ENCODE data around the gene PALD1. TPM values are rescaled to one million over a fixed set of nuclear protein-coding genes. Genes with fewer than 3 reads are reported as not detected.

Gene PALD1
- total and polyA plus RNA-seq, 2 donors (not counting 1 experiment from before 2014, with no cell fraction given): 0.09 to 0.33 TPM

GRCh38 chr10:70508912-70509756, 30.6 kb downstream of the PALD1 start:
- TF ChIP-seq EZH2 (IDR thresholded peaks at IDR 0.05; ENCODE audit: low read length, missing control alignments) (no peak), CTCF (conservative IDR thresholded peaks at IDR 0.05 in 1 of 2, IDR thresholded peaks at IDR 0.05 in 1 of 2; ENCODE audit: low read depth in 1 of 2, low read length in 2 of 2) (peak in 1 of 2 donors; percentile 4)
- Histone ChIP-seq H3K79me2 (ENCODE audit: control insufficient read depth, insufficient read depth, low read length) (no peaks in the 10 kb centered on the region), H3K27ac (ENCODE audit: insufficient read depth, low read length) (no peak overlapping the region), H3K27me3 (ENCODE audit: control insufficient read depth, insufficient read depth, low read length) (peaks cover 2% of the 10 kb centered on the region), H3K4me2 (ENCODE audit: extremely low read depth, insufficient read depth, low read length) (no peak overlapping the region), H3K9me3 (ENCODE audit: control insufficient read depth, insufficient read depth, low read depth, low read length) (no peaks in the 10 kb centered on the region), H3K4me1 (ENCODE audit: control insufficient read depth, extremely low read depth, insufficient read depth, low read length) (peaks cover 5% of the 10 kb centered on the region), H3K9ac (ENCODE audit: insufficient read depth, low read length) (no peak overlapping the region), H4K20me1 (ENCODE audit: control insufficient read depth, extremely low read depth, insufficient read depth, low read length) (no peaks in the 10 kb centered on the region), H3K4me3 (replicated peaks in 1 of 4; ENCODE audit: control extremely low read depth in 1 of 4, insufficient read depth in 1 of 4, low read depth in 3 of 4, low read length in 4 of 4) (no peak overlapping the region), H2AFZ (ENCODE audit: low read length) (no peak overlapping the region), H3K36me3 (ENCODE audit: control insufficient read depth, insufficient read depth, low read length) (no peaks in the 10 kb centered on the region)
- DNase-seq (ENCODE audit: low read depth in 2 of 2): peak; percentile 18 to 42

- Histone ChIP-seq H3K9ac (ENCODE audit: insufficient read depth, low read length) (no peak overlapping the region), H3K36me3 (ENCODE audit: control insufficient read depth, insufficient read depth, low read length) (no peaks in the 10 kb centered on the region), H3K9me3 (ENCODE audit: control insufficient read depth, insufficient read depth, low read depth, low read length) (no peaks in the 10 kb centered on the region), H3K79me2 (ENCODE audit: control insufficient read depth, insufficient read depth, low read length) (no peaks in the 10 kb centered on the region), H3K4me3 (replicated peaks in 1 of 4; ENCODE audit: control extremely low read depth in 1 of 4, insufficient read depth in 1 of 4, low read depth in 3 of 4, low read length in 4 of 4) (no peak overlapping the region), H3K4me2 (ENCODE audit: extremely low read depth, insufficient read depth, low read length) (no peak overlapping the region), H3K27ac (ENCODE audit: insufficient read depth, low read length) (no peak overlapping the region), H4K20me1 (ENCODE audit: control insufficient read depth, extremely low read depth, insufficient read depth, low read length) (no peaks in the 10 kb centered on the region), H3K4me1 (ENCODE audit: control insufficient read depth, extremely low read depth, insufficient read depth, low read length) (peaks cover 5% of the 10 kb centered on the region), H2AFZ (ENCODE audit: low read length) (no peak overlapping the region), H3K27me3 (ENCODE audit: control insufficient read depth, insufficient read depth, low read length) (peaks cover 2% of the 10 kb centered on the region)
- no peak for TF ChIP-seq EZH2 (IDR thresholded peaks at IDR 0.05; ENCODE audit: low read length, missing control alignments)
- no peak for TF ChIP-seq CTCF (conservative IDR thresholded peaks at IDR 0.05 in 1 of 2, IDR thresholded peaks at IDR 0.05 in 1 of 2; ENCODE audit: low read depth in 1 of 2, low read length in 2 of 2)
- no peak for DNase-seq (ENCODE audit: low read depth in 2 of 2)
Measured at GRCh38 chr10:70509757-70510147, 31.2 kb downstream of the PALD1 start.

GRCh38 chr10:70510453-70510852, 31.9 kb downstream of the PALD1 start:
- no peak for TF ChIP-seq EZH2 (IDR thresholded peaks at IDR 0.05; ENCODE audit: low read length, missing control alignments)
- no peak for TF ChIP-seq CTCF (conservative IDR thresholded peaks at IDR 0.05 in 1 of 2, IDR thresholded peaks at IDR 0.05 in 1 of 2; ENCODE audit: low read depth in 1 of 2, low read length in 2 of 2)
- Histone ChIP-seq H3K79me2 (ENCODE audit: control insufficient read depth, insufficient read depth, low read length) (no peaks in the 10 kb centered on the region), H3K36me3 (ENCODE audit: control insufficient read depth, insufficient read depth, low read length) (no peaks in the 10 kb centered on the region), H3K9me3 (ENCODE audit: control insufficient read depth, insufficient read depth, low read depth, low read length) (no peaks in the 10 kb centered on the region), H3K27ac (ENCODE audit: insufficient read depth, low read length) (no peak overlapping the region), H3K27me3 (ENCODE audit: control insufficient read depth, insufficient read depth, low read length) (peaks cover 2% of the 10 kb centered on the region), H3K4me3 (replicated peaks in 1 of 4; ENCODE audit: control extremely low read depth in 1 of 4, insufficient read depth in 1 of 4, low read depth in 3 of 4, low read length in 4 of 4) (no peak overlapping the region), H3K4me2 (ENCODE audit: extremely low read depth, insufficient read depth, low read length) (no peak overlapping the region), H3K9ac (ENCODE audit: insufficient read depth, low read length) (no peak overlapping the region), H3K4me1 (ENCODE audit: control insufficient read depth, extremely low read depth, insufficient read depth, low read length) (peaks cover 5% of the 10 kb centered on the region), H4K20me1 (ENCODE audit: control insufficient read depth, extremely low read depth, insufficient read depth, low read length) (no peaks in the 10 kb centered on the region), H2AFZ (ENCODE audit: low read length) (no peak overlapping the region)
- DNase-seq (ENCODE audit: low read depth in 2 of 2): no peak

All from fibroblast of lung (primary cell).